SU-DHL-6 (cell line): Measurements from ENCODE around the gene WWOX.

Source experiments
- H2AFZ ChIP-seq: fragments of 200-600 bp; sonication (generic); 2 replicates; pipeline ENCODE4 v1.6.1; 2014; ENCODE audit warnings: low read depth, mild to moderate bottlenecking, moderate library complexity, mixed read lengths, antibody characterized with exemption, low read length; ENCODE audit not compliant: severe bottlenecking
- H3F3A ChIP-seq: fragments of 200-600 bp; shearing (Covaris generic); 2 replicates; pipeline ENCODE4 v1.6.0; 2016; ENCODE audit warnings: antibody characterized with exemption, mild to moderate bottlenecking; ENCODE audit not compliant: insufficient read depth
- H3K27ac ChIP-seq: fragments of 200-600 bp; sonication (generic); 2 replicates; pipeline ENCODE4 v1.5.1; 2016; ENCODE audit warnings: low read depth, mild to moderate bottlenecking, low read length, moderate library complexity, mixed read lengths
- H3K27me3 ChIP-seq: fragments of 200-600 bp; sonication (generic), shearing (Covaris generic); 2 replicates; pipeline ENCODE4 v1.6.0; 2014; ENCODE audit warnings: mild to moderate bottlenecking, low read length
- H3K36me3 ChIP-seq: fragments of 200-600 bp; sonication (generic); 2 replicates; pipeline ENCODE4 v1.6.1; 2014; ENCODE audit warnings: mild to moderate bottlenecking, low read length, mixed read lengths
- H3K4me2 ChIP-seq: fragments of 300-600, 200-600 bp; shearing (Covaris generic), sonication (generic); 2 replicates; pipeline ENCODE4 v1.6.0; 2014; ENCODE audit warnings: low read length, low read depth, mild to moderate bottlenecking; ENCODE audit not compliant: poor library complexity, severe bottlenecking
- H3K4me3 ChIP-seq: fragments of 200-600 bp; sonication (generic); 2 replicates; pipeline ENCODE4 v1.5.1; 2014; ENCODE audit warnings: antibody characterized with exemption, low read length, mild to moderate bottlenecking, mixed read lengths; ENCODE audit not compliant: insufficient read depth, poor library complexity, severe bottlenecking
- H3K79me2 ChIP-seq: fragments of 200-600 bp; sonication (generic); 2 replicates; pipeline ENCODE4 v1.6.1; 2014; ENCODE audit warnings: mild to moderate bottlenecking, low read length, moderate library complexity; ENCODE audit not compliant: insufficient read depth
- H3K9ac ChIP-seq: fragments of 200-600 bp; sonication (generic); 2 replicates; pipeline ENCODE4 v1.7.0; 2014; ENCODE audit warnings: mild to moderate bottlenecking, low read length
- H3K9me2 ChIP-seq: fragments of 200-600 bp; sonication (generic); replicated peaks from 2 replicates; pipeline ENCODE4 v1.6.1; 2014; ENCODE audit warnings: low read length; ENCODE audit not compliant: insufficient read depth
- H3K9me3 ChIP-seq: fragments of 200-600 bp; sonication (generic); 2 replicates; pipeline ENCODE4 v1.6.1; 2014; ENCODE audit warnings: low read length, mixed read lengths; ENCODE audit not compliant: insufficient read depth
- H4K20me1 ChIP-seq: fragments of 200-600 bp; sonication (generic); 2 replicates; pipeline ENCODE4 v1.6.1; 2014; ENCODE audit warnings: low read depth, mild to moderate bottlenecking, antibody characterized with exemption, low read length, moderate library complexity, mixed read lengths
- CTCF ChIP-seq: fragments of 200-600 bp; sonication (generic); IDR thresholded peaks from one replicate; pipeline ENCODE4 v1.5.1; 2017; ENCODE audit warnings: antibody characterized with exemption, mild to moderate bottlenecking, low read length, moderate library complexity; ENCODE audit not compliant: insufficient read depth, poor library complexity, severe bottlenecking
- EZH2phosphoT487 ChIP-seq: fragments of 200-600 bp; sonication (generic), shearing (Covaris generic); conservative IDR thresholded peaks from 2 replicates; pipeline ENCODE4 v1.6.1; 2018; ENCODE audit warnings: mild to moderate bottlenecking, antibody characterized with exemption, low read length, moderate library complexity, mixed read lengths

WWOX gene

GRCh38 chr16:79195938-79196337 is 1096.5 kb downstream of the WWOX start:
- TF ChIP-seq EZH2phosphoT487 (no peak), CTCF (no peak)

GRCh38 chr16:79201436-79201835 is 1102.0 kb downstream of the WWOX start:
- Histone ChIP-seq H3K79me2 (no peaks in the 10 kb centered on the region), H3K4me2 (no peak overlapping the region), H3K9me3 (no peaks in the 10 kb centered on the region), H3K27ac (no peak overlapping the region), H3F3A (no peaks in the 10 kb centered on the region), H3K9me2 (no peaks in the 10 kb centered on the region), H3K4me3 (no peak overlapping the region), H3K27me3 (no peaks in the 10 kb centered on the region), H4K20me1 (no peaks in the 10 kb centered on the region), H3K36me3 (no peaks in the 10 kb centered on the region), H3K9ac (no peak overlapping the region), H2AFZ (no peak overlapping the region)
- TF ChIP-seq CTCF = no peak
- no peak for TF ChIP-seq EZH2phosphoT487

More at GRCh38 chr16:79195938-79196337, 1096.5 kb downstream of the WWOX start:
- H3K4me3 ChIP-seq = no peak overlapping the region
- H3K9me2 ChIP-seq = no peaks in the 10 kb centered on the region
- H3K27me3 ChIP-seq = no peaks in the 10 kb centered on the region
- no peaks in the 10 kb centered on the region for H3F3A ChIP-seq
- H2AFZ ChIP-seq = no peak overlapping the region
- H3K36me3 ChIP-seq = no peaks in the 10 kb centered on the region
- H3K4me2 ChIP-seq = no peak overlapping the region
- H3K9ac ChIP-seq = no peak overlapping the region
- H3K27ac ChIP-seq = no peak overlapping the region
- H4K20me1 ChIP-seq = no peaks in the 10 kb centered on the region
- no peaks in the 10 kb centered on the region for H3K79me2 ChIP-seq
- H3K9me3 ChIP-seq = no peaks in the 10 kb centered on the region

GRCh38 chr16:79202977-79203376 is 1103.5 kb downstream of the WWOX start:
- no peaks in the 10 kb centered on the region for H4K20me1 ChIP-seq
- no peaks in the 10 kb centered on the region for H3K9me3 ChIP-seq
- no peaks in the 10 kb centered on the region for H3K36me3 ChIP-seq
- H2AFZ ChIP-seq = no peak overlapping the region
- no peak overlapping the region for H3K9ac ChIP-seq
- H3K9me2 ChIP-seq = no peaks in the 10 kb centered on the region
- TF ChIP-seq CTCF (no peak), EZH2phosphoT487 (no peak)
- H3K4me3 ChIP-seq = no peak overlapping the region
- no peak overlapping the region for H3K27ac ChIP-seq
- no peak overlapping the region for H3K4me2 ChIP-seq
- H3K79me2 ChIP-seq = no peaks in the 10 kb centered on the region
- H3K27me3 ChIP-seq = no peaks in the 10 kb centered on the region
- H3F3A ChIP-seq = no peaks in the 10 kb centered on the region
